Measurements from ENCODE around the gene HMGN4. TPM values are rescaled to one million over a fixed set of nuclear protein-coding genes. Genes with fewer than 3 reads are reported as not detected.

HMGN4 gene
- total and polyA plus RNA-seq, 9 of the 15 experiments (the other 6 are each of a cell fraction or from before 2014, with no cell fraction given), result 35.4 to 134 (median 94.1) TPM

DNA sequence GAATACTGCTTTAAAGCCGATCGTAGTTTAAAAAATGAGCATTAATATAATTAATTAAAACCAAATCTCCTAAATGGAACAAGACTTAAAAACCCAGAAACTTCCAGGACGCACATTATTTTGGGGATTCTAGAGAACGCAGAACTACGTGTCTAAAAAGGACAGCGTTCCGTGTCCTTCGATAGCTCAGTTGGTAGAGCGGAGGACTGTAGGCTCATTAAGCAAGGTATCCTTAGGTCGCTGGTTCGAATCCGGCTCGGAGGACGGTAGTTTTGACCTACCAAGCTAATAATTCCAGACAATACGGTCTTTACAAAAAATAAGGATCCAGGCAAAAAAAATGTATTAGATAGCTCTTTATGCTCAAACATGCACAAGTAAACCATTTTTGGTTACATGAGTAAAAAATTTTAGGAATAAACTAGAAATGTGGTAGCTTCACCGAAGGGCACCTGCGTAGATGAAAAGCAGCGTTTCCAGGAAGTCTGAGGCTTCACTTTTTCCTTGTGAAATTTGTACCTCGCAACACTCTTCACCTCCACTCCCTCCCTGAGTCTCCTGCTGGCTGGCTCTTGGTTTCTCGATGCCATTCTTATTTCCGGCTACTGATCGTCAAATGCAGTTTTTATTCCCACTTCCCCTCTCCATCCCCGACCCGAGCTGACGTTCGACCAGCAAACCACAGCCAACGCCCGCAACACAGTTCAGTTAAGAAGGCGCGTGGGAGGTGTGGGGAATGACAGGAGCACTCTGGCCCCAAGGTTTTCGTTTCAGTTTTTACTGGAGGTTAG is 39.0 kb downstream of the HMGN4 start (continued):
- TF ChIP-seq, protein P1, sequence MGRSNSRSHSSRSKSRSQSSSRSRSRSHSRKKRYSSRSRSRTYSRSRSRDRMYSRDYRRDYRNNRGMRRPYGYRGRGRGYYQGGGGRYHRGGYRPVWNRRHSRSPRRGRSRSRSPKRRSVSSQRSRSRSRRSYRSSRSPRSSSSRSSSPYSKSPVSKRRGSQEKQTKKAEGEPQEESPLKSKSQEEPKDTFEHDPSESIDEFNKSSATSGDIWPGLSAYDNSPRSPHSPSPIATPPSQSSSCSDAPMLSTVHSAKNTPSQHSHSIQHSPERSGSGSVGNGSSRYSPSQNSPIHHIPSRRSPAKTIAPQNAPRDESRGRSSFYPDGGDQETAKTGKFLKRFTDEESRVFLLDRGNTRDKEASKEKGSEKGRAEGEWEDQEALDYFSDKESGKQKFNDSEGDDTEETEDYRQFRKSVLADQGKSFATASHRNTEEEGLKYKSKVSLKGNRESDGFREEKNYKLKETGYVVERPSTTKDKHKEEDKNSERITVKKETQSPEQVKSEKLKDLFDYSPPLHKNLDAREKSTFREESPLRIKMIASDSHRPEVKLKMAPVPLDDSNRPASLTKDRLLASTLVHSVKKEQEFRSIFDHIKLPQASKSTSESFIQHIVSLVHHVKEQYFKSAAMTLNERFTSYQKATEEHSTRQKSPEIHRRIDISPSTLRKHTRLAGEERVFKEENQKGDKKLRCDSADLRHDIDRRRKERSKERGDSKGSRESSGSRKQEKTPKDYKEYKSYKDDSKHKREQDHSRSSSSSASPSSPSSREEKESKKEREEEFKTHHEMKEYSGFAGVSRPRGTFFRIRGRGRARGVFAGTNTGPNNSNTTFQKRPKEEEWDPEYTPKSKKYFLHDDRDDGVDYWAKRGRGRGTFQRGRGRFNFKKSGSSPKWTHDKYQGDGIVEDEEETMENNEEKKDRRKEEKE (IDR thresholded peaks at IDR 0.05; ENCODE audit: borderline replicate concordance in 1 of 2, control insufficient read depth in 1 of 2, low read depth in 2 of 2, low read length in 1 of 2), result peak in 1 of 2 experiments; percentile 78; a peak in 1 of 4 replicates
- no peak for TF ChIP-seq RAD51 (IDR thresholded peaks at IDR 0.05; ENCODE audit: borderline replicate concordance, low read depth)
- TF ChIP-seq POLR2B (IDR thresholded peaks at IDR 0.05; ENCODE audit: low read depth, partially characterized antibody), result no peak
- TF ChIP-seq KDM2B (CRISPR knock-in tag; IDR thresholded peaks at IDR 0.05), result no peak
- TF ChIP-seq ZNF354B (CRISPR knock-in tag; IDR thresholded peaks at IDR 0.05), result peak; percentile 6
- peak; percentile 69; the same call in 1 of the 2 replicates for TF ChIP-seq CREM (IDR thresholded peaks at IDR 0.05; ENCODE audit: low read depth)
- peak; percentile 62 for TF ChIP-seq ELF1 (tag; IDR thresholded peaks at IDR 0.05)
- TF ChIP-seq PTTG1 (tag; IDR thresholded peaks at IDR 0.05; ENCODE audit: low read depth), result no peak
- no peak for TF ChIP-seq THRAP3 (IDR thresholded peaks at IDR 0.05; ENCODE audit: borderline replicate concordance)
- TF ChIP-seq MBD2 (IDR thresholded peaks at IDR 0.05; ENCODE audit: borderline replicate concordance, low read depth), result no peak
- TF ChIP-seq POU5F1 (IDR thresholded peaks at IDR 0.05; ENCODE audit: borderline replicate concordance, low read depth, low read length, partially characterized antibody), result peak; percentile 56
- TF ChIP-seq FUS (optimal IDR thresholded peaks at IDR 0.05; ENCODE audit: low read depth, low read length), result no peak
- TF ChIP-seq, protein P2, sequence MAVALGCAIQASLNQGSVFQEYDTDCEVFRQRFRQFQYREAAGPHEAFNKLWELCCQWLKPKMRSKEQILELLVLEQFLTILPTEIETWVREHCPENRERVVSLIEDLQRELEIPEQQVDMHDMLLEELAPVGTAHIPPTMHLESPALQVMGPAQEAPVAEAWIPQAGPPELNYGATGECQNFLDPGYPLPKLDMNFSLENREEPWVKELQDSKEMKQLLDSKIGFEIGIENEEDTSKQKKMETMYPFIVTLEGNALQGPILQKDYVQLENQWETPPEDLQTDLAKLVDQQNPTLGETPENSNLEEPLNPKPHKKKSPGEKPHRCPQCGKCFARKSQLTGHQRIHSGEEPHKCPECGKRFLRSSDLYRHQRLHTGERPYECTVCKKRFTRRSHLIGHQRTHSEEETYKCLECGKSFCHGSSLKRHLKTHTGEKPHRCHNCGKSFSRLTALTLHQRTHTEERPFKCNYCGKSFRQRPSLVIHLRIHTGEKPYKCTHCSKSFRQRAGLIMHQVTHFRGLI (CRISPR knock-in tag; IDR thresholded peaks at IDR 0.05), result no peak
- TF ChIP-seq, protein P3, sequence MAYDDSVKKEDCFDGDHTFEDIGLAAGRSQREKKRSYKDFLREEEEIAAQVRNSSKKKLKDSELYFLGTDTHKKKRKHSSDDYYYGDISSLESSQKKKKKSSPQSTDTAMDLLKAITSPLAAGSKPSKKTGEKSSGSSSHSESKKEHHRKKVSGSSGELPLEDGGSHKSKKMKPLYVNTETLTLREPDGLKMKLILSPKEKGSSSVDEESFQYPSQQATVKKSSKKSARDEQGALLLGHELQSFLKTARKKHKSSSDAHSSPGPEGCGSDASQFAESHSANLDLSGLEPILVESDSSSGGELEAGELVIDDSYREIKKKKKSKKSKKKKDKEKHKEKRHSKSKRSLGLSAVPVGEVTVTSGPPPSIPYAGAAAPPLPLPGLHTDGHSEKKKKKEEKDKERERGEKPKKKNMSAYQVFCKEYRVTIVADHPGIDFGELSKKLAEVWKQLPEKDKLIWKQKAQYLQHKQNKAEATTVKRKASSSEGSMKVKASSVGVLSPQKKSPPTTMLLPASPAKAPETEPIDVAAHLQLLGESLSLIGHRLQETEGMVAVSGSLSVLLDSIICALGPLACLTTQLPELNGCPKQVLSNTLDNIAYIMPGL (CRISPR knock-in tag; IDR thresholded peaks at IDR 0.05), result peak; percentile 72; the same call in 1 of the 2 replicates
- TF ChIP-seq NCOA2 (IDR thresholded peaks at IDR 0.05; ENCODE audit: partially characterized antibody in 2 of 2), result peak in 1 of 2 experiments; percentile 88
- peak; percentile 45; the same call in 1 of the 2 replicates for TF ChIP-seq MYC (IDR thresholded peaks at IDR 0.05; ENCODE audit: low read depth, low read length)
- TF ChIP-seq MYC (CRISPR knock-in tag; IDR thresholded peaks at IDR 0.05; ENCODE audit: borderline replicate concordance, low read depth), result 0 out of 2 replicates have a peak, but pooled peaks have one; percentile 4
- no peak for TF ChIP-seq SMAD1 (IDR thresholded peaks at IDR 0.05; ENCODE audit: low read depth, low read length, partially characterized antibody)
- 0 out of 2 replicates have a peak, but pooled peaks have one; percentile 68 for TF ChIP-seq HMG20B (CRISPR knock-in tag; IDR thresholded peaks at IDR 0.05)
- peak; percentile 71 to 93; a peak in 3 of 4 replicates for TF ChIP-seq HDAC1 (IDR thresholded peaks at IDR 0.05)
- TF ChIP-seq NFATC3 (IDR thresholded peaks at IDR 0.05), result peak; percentile 39; the same call in 1 of the 2 replicates

Measured in K562 (cell line).